SK-N-DZ (cell line): Measurements from ENCODE around the gene LY6G5C.
A peak's percentile ranks its signal among the peaks of the same experiment; 100 is the strongest.

Experiments used
- DNase-seq: peaks from one replicate; pipeline ENCODE4 v3.0.0-alpha.2; 2015; ENCODE audit warnings: low spot score

Gene LY6G5C

GRCh38 chr6:31663126-31663960, 17.5 kb downstream of the LY6G5C start:
- DNase-seq, result no peak

GRCh38 chr6:31662124-31662723, 18.6 kb downstream of the LY6G5C start:
- no peak for DNase-seq

GRCh38 chr6:31661262-31662123, 19.4 kb downstream of the LY6G5C start:
- no peak for DNase-seq

- peak; percentile 81 for DNase-seq
Observed at GRCh38 chr6:31660381-31661261, 20.2 kb downstream of the LY6G5C start, which contains the start of gene C6orf47. Gene C6orf47 (minus strand): TSS chr6:31660778. CDS start chr6:31659947, 831 bp downstream.

GRCh38 chr6:31659649-31660380, 21.1 kb downstream of the LY6G5C start:
- DNase-seq, result no peak

- DNase-seq, result no peak
Observed at GRCh38 chr6:31658983-31659648, 21.8 kb downstream of the LY6G5C start.

- no peak for DNase-seq
Observed at GRCh38 chr6:31658158-31658688, 22.6 kb downstream of the LY6G5C start.

- no peak for DNase-seq
Observed at GRCh38 chr6:31657406-31658157, 23.3 kb downstream of the LY6G5C start.

- DNase-seq, result no peak
Observed at GRCh38 chr6:31655349-31656237, 25.3 kb downstream of the LY6G5C start, which contains the start of gene APOM. Gene APOM (plus strand): TSS chr6:31655894. CDS start chr6:31655967, 73 bp downstream.

GRCh38 chr6:31654574-31655348, 26.1 kb downstream of the LY6G5C start:
- no peak for DNase-seq

GRCh38 chr6:31652925-31653724, 27.7 kb downstream of the LY6G5C start:
- DNase-seq, result peak; percentile 96

- DNase-seq, result peak; percentile 71
Observed at GRCh38 chr6:31651602-31652191, 29.2 kb downstream of the LY6G5C start.

- DNase-seq, result no peak
Observed at GRCh38 chr6:31645325-31645724, 35.5 kb downstream of the LY6G5C start.

GRCh38 chr6:31643818-31644454, 36.9 kb downstream of the LY6G5C start:
- no peak for DNase-seq
